T-helper 2 cell (primary cell): ENCODE measurements around the gene MAT2A.
A peak's percentile ranks its signal among the peaks of the same experiment; 100 is the strongest.
"Not testable (repeated sequence)": the region's sequence is repeated elsewhere in the genome, so short reads cannot be mapped to it uniquely, and the experiment has no call there.

Source experiments
- DNase-seq, 5 experiments: peaks; one replicate each; pipeline versions ENCODE4 v3.0.0 to v3.0.0-alpha.2; 2012 to 2022

The MAT2A gene

DNA sequence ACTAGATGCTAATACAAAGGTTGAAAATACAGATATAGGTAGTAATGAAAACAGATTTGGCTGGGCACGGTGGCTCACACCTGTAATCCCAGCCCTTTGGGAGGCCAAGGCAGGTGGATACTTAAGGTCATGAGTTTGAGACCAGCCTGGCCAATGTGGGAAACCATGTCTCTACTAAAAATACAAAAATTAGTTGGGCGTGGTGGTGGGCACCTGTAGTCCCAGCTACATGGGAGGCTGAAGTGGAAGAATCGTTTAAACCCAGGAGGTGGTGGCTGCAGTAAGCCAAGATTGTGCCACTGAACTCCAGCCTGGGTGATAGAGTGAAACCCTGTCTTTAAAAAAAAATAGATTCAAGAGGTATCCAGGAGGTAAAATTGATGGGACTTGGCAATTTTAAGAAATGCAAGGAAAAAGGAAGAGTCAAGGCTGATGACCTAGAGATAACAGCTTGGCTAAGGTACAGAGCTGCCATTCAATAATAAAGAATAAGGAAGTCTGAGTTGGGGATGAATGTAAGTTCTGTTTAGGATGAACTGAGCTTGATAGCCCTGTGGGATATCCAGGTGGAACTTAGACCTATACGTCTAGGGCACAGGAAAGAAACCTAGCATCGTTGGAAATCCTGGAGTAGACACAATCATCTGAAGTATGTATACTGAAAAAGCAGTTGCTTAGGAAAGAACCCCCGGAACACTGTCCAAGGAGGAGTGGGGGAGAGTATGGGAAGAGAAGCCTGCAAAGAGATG is 9.1 kb downstream of the MAT2A start:
- DNase-seq, result no peak

DNA sequence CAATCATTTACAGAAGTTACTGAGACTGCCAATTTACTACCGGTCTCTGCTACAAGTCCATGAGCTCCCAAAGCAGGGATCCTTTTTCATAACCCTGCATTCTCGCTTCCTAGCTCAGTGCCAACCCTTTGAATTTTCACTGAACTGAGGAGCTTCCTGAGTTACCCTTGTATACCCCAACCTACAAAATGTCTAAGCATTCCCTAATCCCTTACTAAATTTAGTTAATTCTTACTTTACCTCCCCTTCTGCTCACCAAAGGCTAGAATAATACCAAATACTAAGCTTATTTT is 9.6 kb downstream of the MAT2A start:
- no peak for DNase-seq

DNA sequence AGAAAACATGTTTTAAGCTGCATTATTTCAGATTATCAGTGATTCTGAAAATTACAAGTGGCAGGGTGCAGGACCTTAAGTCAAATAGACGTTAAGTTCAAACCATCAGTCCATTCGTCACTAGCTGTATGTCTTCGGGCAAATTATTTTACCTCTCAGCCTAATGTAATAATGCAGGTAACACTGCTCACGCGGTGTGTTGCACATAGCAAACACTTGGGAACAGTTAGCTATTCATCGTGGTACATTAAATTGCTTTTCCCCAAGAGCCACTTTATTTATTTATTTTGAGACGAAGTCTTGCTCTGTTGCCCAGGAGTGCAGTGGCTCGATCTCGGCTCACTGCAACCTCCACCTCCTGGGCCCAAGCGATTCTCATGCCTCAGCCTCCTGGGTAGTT is 10.1 kb downstream of the MAT2A start:
- DNase-seq, result no peak

DNA sequence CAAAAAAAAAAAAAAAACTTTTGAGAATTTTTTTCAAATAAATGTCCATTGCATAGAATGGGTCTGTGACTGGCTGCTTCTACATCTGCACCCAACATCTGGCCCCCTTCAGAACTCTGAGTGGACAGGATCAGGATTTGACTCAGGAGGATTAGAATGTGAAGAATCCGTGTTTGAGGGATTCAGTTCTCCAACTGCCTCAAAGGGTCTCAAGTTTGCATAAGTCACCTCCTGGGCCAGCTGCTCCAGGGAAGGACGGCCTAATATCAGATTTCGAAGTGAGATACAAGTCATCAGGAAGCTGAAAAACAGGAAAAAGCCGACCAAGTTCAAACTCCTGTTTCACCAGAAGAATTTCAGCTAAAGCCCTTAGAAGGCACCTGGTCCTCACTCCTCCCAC is 10.9 kb downstream of the MAT2A start:
- DNase-seq, result no peak

DNA sequence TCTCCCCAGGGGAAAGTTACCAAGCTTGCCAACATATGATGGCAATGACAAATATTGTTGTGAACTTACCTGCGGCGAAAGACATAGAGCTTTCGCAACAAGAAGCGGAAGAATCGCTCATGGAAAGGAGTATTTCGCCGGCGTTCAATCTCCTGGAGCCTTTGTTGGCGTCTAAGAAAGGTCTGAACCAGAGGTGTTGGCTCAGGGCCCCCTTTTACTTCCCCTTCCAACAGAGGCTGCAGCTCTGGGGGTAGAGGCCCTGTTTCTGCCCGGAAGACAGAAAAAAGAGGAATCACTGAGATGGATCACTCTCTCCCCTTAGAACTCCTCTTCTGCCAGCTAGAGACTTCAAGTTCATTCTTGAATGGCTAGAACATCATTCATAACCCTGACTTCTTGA is 11.5 kb downstream of the MAT2A start:
- DNase-seq, result no peak

DNA sequence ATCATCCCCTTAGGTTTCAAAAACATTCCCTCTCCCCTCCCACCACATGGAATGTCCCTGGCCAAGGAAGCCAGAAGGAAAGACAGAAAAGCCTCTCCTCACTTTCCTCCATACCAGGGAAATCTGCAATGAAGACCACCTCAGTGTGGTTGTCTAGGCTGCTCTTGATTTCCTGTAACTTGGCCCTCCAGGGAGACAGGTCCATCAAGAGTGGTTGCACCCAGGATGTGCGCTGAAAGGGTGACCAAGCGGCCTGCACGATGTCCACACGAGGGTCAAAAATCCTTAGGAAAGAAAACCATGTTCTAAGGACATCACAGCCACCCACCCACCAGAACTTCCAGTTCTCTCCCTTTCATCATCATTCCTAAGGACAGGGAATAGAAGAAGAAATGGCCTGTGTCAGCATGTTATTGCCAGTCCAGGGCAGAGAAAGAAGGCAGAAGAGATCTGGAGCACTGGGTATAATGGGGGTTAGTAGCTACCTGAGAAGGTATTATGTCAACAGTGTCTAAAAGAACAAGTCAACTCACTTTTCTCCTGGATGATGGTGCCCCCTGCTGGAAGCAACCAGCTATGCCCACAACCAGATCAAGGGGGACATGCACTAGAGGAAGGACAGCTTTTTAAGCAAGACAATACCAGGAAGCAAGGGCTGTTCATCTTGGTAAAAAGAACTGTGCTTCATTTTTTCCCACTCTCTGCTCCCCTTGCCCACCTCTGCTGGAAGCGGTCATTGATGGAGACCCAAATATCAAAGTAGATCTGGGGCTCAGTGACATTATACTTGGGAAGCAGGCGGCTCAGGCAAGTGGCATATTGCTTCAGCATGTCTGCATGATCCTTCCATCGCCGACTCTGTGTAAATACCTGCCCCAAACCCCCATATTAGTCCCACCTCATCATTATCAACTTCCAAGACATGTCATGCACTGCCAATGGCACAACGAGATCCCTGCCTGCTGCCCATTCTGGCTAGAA is 13.0 kb downstream of the MAT2A start:
- peak; percentile 56 to 84 (median 78) for DNase-seq

DNA sequence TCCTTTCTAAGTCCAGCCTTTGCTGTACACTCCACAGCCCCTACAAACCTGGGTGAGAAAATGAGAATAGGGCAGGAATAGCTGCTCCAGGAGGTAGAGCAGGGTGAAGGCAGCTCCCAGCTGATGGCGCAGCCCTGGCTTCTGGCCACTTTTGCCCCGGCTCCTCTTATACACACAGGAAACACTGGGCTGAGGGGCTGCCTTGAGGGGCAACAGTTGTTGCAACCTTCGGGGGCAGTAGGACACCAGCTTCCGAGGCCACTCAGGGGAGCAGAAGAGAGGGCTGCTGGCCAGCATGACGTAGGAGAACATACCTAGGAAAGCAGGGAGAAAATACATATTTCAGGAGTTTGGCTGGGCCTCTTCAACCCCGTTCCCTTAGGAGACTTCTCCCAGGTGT is 14.2 kb downstream of the MAT2A start:
- no peak for DNase-seq

DNA sequence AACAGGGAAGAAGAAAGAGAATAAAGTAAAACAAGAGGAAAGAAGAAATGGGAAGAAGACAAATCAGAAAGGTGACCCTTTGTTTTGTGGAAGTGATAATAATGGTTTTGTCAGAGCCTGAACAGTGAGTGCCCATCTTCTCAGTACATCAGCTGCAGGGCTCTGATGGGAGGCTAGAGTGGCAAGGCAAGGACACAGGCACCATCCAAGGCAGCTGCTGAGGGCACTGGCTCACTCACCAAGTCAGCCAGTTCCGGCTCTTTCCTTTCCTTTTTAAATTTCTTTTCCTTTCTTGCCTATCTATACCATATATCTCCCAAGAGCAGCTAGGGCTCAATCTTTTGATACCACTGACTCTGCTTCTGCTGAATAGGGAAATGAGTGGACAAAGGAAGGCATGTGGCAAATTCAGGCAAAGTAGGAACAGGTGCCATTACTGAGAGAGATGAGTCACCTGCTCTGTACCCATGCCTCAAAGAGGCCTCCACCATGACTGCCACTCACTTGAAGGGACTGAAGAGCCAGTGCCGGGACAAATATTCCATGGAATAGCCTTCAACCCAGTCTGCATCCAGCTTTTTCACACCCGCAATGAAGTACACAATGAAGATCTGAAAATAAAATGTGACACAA is 16.1 kb downstream of the MAT2A start:
- no peak for DNase-seq

DNA sequence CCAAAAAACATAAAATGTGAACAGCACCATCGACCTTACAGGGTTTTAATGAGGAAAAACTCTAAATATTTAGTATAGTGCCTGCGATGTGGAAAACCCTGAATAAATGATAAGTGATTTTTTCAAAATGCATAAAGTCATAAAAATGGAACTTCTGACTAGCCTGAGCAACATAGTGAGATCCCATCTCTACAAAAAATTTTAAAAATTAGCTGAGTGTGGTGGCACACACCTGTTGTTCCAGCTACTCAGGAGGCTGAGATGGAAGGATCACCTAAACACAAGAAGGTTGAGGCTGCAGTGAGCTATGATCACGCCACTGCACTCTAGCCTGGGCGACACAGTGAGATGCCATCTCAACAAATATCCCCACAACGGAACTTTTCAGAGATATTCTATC is 18.2 kb downstream of the MAT2A start:
- DNase-seq, result no peak

DNA sequence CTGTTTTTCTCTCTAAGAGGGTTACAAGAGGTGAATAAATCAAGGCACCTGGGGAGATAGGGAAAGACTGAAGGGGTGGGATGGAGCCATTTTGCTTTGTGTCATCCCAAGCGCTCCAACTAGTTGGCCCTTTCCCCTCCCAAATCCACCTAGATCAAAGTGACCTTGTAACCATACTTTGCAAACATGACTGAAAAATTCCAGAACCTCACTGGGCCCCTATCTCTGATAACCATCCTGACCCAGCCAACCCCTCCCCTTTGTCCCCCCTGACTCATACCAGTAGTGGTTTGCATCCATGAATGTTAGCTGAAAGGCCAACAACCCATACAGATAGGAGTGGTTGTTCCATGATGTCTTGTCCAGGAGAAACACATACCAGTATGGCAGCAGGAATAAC is 19.2 kb downstream of the MAT2A start:
- DNase-seq, result no peak

DNA sequence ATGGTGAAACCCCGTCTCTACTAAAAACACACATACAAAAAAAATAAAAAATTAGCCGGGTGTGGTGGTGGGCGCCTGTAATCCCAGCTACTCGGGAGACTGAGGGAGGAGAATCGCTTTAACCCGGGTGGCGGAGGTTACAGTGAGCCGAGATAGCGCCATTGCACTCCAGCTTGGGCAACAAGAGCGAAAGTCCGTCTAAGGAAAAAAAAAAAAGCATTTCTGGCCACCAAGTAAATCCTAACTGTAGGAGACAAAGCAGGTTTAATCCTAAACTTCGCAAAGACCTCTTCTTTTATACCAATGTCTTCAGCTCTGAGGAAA is 21.4 kb downstream of the MAT2A start:
- not testable (repeated sequence) for DNase-seq

DNA sequence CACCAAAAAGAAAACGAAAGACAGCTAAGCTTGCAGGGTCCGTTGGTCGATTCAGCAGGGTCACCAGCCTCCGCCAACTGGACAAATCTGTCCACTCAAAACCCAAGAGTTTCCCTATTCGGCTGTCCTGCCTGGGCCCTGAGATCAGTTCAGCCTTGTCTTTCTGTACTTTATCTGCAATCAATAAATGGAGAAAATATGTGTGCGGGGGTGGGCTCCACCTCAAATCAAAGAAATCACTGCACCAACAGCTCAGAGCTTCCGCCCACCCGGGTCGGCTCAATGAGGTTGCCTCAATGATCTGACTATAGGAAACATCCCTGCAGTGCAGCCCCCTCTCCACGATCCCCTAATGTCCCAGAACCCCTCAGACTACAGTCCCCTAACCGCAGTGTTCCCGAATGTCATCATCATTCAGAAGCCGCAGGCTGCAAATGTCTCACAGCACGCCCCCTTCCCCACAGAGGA is 21.9 kb downstream of the MAT2A start:
- DNase-seq, result no peak

DNA sequence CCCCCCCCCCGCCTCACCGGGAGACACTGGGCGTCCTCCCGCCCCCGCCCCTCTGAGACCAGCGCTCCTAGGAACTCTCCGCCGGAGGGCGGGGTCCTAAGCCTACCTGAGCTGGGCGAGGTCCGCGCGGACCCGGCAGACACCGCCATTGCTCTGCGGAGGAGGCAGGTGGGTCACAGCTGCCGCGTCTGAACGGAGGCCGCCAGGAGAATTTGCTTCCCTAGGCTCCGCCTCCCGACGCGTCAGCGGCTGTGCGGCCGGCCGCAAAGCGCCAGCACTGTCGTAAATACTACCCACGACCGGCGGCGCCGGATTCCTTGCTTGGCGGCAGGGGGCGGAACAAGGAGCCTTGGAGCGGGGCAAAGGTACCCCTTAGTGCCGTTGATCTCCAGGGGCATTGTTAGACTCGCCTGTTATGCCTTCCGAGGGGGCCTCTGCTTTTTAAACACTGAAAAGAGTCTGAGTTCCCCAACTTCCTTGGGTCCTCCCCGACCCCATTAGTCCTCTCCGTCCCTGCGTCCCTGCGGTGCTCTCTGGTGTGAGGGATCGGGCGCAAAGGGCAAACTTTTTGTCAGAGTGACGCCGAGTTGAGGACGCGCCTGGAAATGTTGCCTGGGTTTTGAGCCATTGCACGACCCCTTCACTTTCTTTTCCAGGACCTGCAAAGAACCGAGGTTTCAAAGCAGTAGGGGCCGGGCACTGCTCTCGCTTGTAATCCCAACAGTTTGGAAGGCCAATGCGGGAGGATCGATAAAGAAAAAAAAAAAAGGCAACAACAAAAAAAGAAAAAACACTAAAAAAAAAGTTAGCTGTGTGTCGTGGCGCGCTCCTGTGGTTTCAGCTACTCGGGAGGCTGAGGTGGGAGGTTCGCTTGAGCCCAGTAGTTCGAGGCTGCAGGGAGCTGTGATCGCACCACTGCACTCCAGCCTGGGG is 22.6 kb downstream of the MAT2A start, which contains the start of gene GGCX:
GGCX (minus strand) TSS at position 214 of the 933 bp plus-strand sequence; CDS start at position 149, 65 bp downstream.
- peak; percentile 79 to 97 (median 92) for DNase-seq

DNA sequence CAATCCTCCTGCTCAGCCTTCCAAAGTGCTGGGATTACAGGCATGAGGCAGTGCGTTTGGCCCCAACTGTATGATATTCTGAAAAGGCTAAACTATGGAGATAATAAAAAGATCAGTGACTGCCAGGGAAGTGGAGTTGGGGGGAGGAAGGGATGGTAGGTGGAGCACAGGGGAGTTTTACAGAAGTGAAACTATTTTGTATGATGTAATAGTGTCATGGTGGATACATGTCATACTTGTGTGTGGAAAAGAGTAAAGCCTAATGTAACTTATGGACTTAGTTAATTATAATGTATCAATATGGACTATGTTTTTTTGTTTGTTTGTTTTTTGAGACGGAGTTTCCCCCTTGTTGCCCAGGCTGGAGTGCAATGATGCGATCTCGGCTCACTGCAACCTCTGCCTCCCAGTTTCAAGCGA is 25.2 kb downstream of the MAT2A start:
- no peak for DNase-seq

DNA sequence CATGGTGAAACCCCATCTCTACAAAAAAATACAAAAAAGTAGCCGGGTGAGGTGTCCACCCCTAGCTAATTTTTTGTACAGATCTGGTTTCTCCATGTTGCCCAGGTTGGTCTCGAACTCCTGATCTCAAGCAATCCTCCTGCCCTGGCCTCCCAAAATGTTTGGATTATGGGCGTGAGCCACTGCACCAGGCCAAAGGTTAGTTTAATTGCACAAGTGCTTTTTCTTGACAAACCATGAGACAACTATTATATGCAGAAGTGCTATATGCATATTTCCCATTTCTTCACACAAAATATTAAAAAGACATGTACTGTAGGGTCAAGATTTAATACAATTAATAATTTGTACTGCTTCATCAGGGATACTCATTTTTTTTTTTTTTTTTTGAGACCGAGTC is 27.3 kb downstream of the MAT2A start:
- DNase-seq, result no peak

DNA sequence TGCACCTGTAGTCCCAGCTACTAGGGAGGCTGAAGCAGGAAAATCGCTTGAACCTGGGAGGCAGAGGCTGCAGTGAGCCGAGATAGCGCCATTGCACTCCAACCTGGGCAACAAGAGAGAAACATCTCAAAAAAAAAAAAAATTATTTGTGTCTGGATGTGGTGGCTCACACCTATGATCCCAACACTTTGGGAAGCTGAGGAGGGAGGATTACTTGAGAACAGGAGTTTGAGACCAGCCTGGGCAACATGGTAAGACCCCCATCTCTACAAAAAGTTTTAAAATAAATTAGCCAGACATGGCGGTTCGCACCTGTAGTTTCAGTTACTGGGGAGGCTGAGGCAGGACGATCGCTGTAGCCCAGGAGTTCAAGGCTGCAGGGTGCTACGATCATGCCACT is 36.8 kb downstream of the MAT2A start:
- DNase-seq, result no peak

DNA sequence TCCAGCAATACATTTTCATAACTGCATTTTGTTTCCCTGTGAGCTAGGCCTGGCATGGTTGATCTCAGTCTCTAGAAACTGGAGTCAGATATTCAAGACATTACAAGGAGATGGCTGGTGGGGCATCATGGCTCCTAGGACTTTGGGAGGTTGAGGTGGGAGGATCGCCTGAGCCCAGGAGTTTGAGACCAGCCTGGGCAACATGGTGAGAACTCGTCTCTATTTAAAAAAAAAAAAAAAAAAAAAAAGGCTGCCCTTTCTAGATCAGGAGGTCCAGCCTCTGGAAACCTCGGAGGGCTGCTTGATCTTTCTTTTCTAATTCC is 38.1 kb downstream of the MAT2A start:
- DNase-seq, result no peak

DNA sequence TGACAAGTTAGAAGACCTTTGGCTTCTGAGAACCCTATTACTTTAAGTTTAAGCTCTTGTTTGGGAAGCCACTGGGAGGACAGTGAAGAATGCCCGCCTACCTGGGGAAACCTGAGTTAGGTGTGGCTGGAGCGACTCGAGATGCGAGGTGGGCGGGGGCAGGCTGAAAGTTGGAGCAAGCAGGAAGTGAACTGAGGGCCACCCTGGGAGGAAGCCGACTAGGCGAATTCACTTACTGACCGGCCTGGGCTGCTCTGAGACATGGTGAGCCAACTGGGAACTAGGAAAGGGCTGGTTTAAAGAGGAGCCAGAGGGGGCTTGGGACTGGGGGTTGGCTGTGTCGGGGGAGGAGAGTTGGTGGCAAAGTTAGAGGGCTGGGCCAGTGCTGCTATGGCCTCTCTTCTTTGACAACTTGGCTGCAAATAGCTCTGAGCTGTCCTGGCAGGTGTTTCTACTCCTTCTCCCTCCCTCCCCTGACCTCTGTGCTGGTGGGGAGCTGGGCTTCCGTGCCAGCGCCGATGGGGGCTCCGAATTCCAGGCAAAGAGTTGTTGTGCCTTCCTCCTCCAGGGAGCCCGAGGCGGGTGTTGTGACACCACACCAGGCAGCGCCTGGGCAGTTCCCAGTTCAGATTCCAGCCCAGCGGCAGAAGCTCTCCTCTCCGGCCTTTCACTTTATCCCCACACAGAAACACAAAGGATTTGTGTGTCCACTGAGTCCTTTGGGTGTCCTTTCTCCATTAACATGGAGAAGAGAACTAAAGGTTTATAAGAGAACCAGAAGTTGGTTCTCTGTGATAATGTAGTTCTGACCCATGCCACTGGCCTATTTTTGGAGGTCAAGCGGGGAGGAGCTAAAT is 38.6 kb downstream of the MAT2A start, which contains the start of gene VAMP8:
VAMP8 (plus strand) TSS at position 201 of the 857 bp plus-strand sequence; CDS start at position 262, 61 bp downstream.
- DNase-seq, result peak; percentile 39 to 74 (median 48)

DNA sequence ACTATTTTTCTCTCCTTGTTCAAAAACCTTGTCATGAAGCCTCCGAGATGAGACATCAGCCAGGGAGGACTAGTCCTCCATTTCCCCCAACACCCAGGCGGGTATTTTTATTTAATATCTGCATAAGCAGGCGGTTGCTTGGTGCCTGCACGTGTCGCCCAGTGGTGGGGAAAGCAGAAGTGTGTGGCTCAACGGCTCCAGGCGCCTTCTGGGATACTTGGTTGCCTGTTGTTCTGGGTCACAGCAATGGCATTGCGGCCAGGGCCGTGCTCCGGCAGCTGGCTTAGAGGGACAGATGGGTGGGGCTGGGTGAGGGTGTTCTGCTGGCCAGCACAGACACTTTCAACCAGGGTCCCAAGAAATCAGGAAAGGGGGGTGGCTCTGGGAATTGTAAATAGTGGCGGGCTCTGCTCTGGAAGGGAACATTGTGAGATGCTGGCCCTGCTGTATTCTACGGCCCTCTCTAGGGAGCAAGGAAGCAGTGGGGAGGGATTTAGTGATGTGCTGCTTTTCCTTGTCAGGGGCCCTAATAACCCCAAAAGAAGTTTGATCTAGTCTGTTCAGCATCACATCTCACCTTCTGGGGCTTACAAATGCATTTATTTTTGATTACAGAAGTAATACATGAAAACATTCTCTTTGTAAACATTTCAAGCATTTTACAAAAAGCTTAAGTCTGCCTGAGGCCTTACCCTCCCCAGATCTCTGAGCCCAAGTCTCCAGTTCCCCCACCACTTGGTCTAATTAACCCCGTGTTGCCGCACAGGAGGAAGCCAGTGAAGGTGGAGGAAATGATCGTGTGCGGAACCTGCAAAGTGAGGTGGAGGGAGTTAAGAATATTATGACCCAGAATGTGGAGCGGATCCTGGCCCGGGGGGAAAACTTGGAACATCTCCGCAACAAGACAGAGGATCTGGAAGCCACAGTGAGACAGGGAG is 39.5 kb downstream of the MAT2A start:
- peak in 1 of 5 experiments; percentile 38 for DNase-seq

DNA sequence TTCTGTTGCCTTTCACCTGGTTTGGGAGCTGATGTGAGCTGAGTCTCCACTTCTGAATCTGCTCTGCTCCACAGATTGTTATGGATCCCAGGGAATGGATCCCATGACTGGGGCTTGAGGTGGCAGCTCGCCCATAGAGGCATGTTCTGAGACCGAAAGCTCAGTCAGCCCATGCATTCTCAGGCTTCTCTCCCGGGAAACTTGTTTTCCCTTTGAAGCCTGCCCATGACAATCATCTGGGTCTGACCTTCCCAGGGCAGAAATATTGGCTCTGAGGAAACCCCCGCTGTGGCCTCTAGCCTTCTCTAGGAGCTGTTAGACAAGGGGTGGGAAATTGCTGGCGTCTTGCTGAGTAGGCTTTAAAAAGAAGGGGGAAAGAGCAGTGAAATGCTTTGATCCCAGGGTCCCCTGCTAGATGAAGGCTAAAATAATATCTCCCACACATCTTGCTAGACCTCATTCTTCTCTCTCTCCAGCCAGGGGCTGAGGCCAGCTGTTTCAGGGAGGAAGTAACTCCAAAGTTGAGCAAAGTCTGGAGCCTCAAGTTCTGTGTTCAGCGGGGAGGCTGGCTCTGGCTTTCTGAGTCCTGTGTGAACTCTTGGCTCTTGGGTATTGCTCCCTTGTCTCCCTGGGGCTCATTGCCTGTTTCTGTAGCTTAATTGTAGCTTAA is 40.4 kb downstream of the MAT2A start:
- DNase-seq, result no peak
